ENCODE measurements around the gene KCNH5. TPM values are rescaled to one million over a fixed set of nuclear protein-coding genes. Genes with fewer than 3 reads are reported as not detected.

Gene KCNH5
- total and polyA plus RNA-seq, 2 of the 13 experiments (the other 11 are each of a cell fraction or from before 2014, with no cell fraction given), result not detected

DNA sequence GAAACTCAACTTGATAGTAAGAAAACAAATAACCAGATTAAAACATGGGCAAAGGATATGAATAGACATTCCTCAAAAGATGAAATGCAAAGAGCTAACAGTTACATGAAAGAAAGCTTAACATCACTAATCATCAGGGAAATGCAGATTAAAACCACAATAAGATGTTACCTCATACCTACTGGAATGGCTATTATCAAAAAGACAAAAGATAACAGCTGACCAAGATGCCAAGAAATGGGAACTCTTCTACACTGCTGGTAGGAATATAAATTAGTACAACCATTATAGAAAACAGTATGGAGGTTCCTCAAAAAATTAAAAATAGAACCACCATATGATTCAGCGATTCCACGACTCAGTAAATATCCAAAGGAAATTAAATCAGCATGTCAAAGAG lies 18.8 kb downstream of the KCNH5 start:
- 0% methylated on average over 2 of the region's 2 CpGs for WGBS (ENCODE audit: low lambda C conversion rate)
- H3K36me3 ChIP-seq (replicated peaks in 1 of 2; ENCODE audit: control insufficient read depth in 1 of 2, insufficient read depth in 2 of 2, low read length in 2 of 2), result no peaks in the 10 kb centered on the region
- CTCF ChIA-PET (ENCODE audit: low intra/inter-chr PET ratio, low total read pairs), result no interaction called here
- intact Hi-C loops (cut with micrococcal nuclease; ENCODE audit: unreplicated experiment) (no loop called here), in situ Hi-C loops (cut with HindIII; ENCODE audit: extremely low pct_ligation_motif_present, low pct_unique_long_range_greater_than_20kb) (no loop called here)
- DNase-seq (ENCODE audit: low spot score), result no peak
- no peak overlapping the region for H3K9ac ChIP-seq (ENCODE audit: insufficient read depth, low read depth, low read length)
- H3K9me3 ChIP-seq (ENCODE audit: low read length), result no peaks in the 10 kb centered on the region; the same call in 1 of the 2 replicates
- no peaks in the 10 kb centered on the region for H4K20me1 ChIP-seq (ENCODE audit: insufficient read depth, low read length)
- no peaks in the 10 kb centered on the region for H3K79me2 ChIP-seq (ENCODE audit: insufficient read depth, low read length)
- BruUV-seq (replicated peaks), result no TSS peak
- no peak overlapping the region for H3K4me2 ChIP-seq (ENCODE audit: low read depth, low read length)
- no peaks in the 10 kb centered on the region for H3K4me1 ChIP-seq (ENCODE audit: insufficient read depth, low read length)
- TF ChIP-seq SAP130 (CRISPR knock-in tag; IDR thresholded peaks at IDR 0.05; ENCODE audit: low read depth) (no peak), ZNF180 (CRISPR knock-in tag; IDR thresholded peaks at IDR 0.05; ENCODE audit: borderline replicate concordance, low read depth) (no peak), ATM (IDR thresholded peaks at IDR 0.05; ENCODE audit: borderline replicate concordance) (no peak), ZNF703 (CRISPR knock-in tag; IDR thresholded peaks at IDR 0.05; ENCODE audit: borderline replicate concordance) (no peak), RFX5 (IDR thresholded peaks at IDR 0.05; ENCODE audit: low read depth, low read length) (no peak), NR1H2 (CRISPR knock-in tag; IDR thresholded peaks at IDR 0.05; ENCODE audit: borderline replicate concordance, low read depth) (no peak), SETDB1 (CRISPR knock-in tag; IDR thresholded peaks at IDR 0.05; ENCODE audit: borderline replicate concordance) (no peak), THRA (CRISPR knock-in tag; IDR thresholded peaks at IDR 0.05; ENCODE audit: borderline replicate concordance) (no peak), ZNF839 (CRISPR knock-in tag; IDR thresholded peaks at IDR 0.05; ENCODE audit: borderline replicate concordance) (no peak), SMAD1 (CRISPR knock-in tag; IDR thresholded peaks at IDR 0.05; ENCODE audit: borderline replicate concordance, low read depth) (no peak)
- TF ChIP-seq, protein P1, sequence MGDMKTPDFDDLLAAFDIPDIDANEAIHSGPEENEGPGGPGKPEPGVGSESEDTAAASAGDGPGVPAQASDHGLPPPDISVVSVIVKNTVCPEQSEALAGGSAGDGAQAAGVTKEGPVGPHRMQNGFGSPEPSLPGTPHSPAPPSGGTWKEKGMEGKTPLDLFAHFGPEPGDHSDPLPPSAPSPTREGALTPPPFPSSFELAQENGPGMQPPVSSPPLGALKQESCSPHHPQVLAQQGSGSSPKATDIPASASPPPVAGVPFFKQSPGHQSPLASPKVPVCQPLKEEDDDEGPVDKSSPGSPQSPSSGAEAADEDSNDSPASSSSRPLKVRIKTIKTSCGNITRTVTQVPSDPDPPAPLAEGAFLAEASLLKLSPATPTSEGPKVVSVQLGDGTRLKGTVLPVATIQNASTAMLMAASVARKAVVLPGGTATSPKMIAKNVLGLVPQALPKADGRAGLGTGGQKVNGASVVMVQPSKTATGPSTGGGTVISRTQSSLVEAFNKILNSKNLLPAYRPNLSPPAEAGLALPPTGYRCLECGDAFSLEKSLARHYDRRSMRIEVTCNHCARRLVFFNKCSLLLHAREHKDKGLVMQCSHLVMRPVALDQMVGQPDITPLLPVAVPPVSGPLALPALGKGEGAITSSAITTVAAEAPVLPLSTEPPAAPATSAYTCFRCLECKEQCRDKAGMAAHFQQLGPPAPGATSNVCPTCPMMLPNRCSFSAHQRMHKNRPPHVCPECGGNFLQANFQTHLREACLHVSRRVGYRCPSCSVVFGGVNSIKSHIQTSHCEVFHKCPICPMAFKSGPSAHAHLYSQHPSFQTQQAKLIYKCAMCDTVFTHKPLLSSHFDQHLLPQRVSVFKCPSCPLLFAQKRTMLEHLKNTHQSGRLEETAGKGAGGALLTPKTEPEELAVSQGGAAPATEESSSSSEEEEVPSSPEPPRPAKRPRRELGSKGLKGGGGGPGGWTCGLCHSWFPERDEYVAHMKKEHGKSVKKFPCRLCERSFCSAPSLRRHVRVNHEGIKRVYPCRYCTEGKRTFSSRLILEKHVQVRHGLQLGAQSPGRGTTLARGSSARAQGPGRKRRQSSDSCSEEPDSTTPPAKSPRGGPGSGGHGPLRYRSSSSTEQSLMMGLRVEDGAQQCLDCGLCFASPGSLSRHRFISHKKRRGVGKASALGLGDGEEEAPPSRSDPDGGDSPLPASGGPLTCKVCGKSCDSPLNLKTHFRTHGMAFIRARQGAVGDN (CRISPR knock-in tag; IDR thresholded peaks at IDR 0.05), result no peak
- no peak overlapping the region for H3K4me3 ChIP-seq (replicated peaks in 1 of 3; ENCODE audit: insufficient read depth in 1 of 3, low read depth in 2 of 3, low read length in 3 of 3)
- no peak for FAIRE-seq
- ATAC-seq, result no peak
- POLR2A ChIA-PET, result no interaction called here
- H3K27me3 ChIP-seq (ENCODE audit: control insufficient read depth in 1 of 2, insufficient read depth in 2 of 2, low read length in 2 of 2), result no peaks in the 10 kb centered on the region; a peak in 1 of 5 replicates
- no peak overlapping the region for H3K27ac ChIP-seq (ENCODE audit: extremely low read length, insufficient read depth, low read length)
- no peak overlapping the region for H2AFZ ChIP-seq (ENCODE audit: low read length)
